Liver (tissue), 3 donors: ENCODE measurements around the gene TACC3.

Experiments
- EGR1 ChIP-seq, 2 donors: IDR thresholded peaks; 2 replicates each; pipeline ENCODE4 v1.6.1; 2016 to 2018; ENCODE audit warnings: antibody characterized with exemption in 2 of 2, low read depth in 2 of 2
- FOXA2 ChIP-seq: IDR thresholded peaks from 2 replicates; pipeline ENCODE4 v1.6.1; 2016; ENCODE audit warnings: antibody characterized with exemption
- MAX ChIP-seq: IDR thresholded peaks from 2 replicates; pipeline ENCODE4 v1.6.1; 2016; ENCODE audit warnings: antibody characterized with exemption
- RAD21 ChIP-seq, 2 donors: IDR thresholded peaks; 2 replicates each; pipeline ENCODE4 v1.6.1; 2016; ENCODE audit warnings: antibody characterized with exemption in 2 of 2, mild to moderate bottlenecking in 2 of 2
- YY1 ChIP-seq: IDR thresholded peaks from 2 replicates; pipeline ENCODE4 v1.6.1; 2016; ENCODE audit warnings: antibody characterized with exemption, mild to moderate bottlenecking
- TF ChIP-seq, protein P1 (sequence below): fragments of 150-350 bp; IDR thresholded peaks from 2 replicates; pipeline ENCODE4 v1.5.1; 2017; ENCODE audit warnings: improper control_type of control experiment, low read depth, low read length; ENCODE audit not compliant: missing input control
- donor health status: healthy.
- donor health status: healthy.

DNA sequence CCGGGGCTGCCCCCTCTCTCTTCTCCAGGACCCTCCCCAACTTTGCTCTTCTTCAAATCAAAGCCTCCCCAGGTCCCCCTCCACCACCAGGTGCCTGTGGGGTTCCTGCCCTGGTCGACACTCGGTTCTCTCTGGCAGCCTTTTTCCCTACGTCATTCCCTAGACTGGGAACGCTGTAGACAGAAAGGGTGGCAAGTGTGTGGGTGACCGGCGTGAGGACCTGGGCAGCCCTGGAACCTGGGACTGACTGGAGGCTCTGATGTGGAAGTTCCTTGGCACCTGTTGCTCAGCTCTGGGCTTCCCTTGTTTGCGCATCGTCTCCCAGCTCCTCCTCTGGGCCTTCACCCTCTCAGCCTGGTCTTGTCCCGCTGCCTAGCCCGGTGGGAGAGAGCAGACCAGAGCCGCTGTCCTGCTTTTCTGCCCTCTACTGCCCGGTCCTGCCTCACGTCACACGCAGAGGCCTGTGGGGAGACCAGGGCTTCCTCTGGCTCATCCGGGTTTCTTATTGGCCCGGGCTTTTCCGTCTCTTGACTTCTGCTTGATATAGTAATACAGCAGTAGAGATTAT lies 1.3 kb downstream of the TACC3 start:
- TF ChIP-seq, protein P1, sequence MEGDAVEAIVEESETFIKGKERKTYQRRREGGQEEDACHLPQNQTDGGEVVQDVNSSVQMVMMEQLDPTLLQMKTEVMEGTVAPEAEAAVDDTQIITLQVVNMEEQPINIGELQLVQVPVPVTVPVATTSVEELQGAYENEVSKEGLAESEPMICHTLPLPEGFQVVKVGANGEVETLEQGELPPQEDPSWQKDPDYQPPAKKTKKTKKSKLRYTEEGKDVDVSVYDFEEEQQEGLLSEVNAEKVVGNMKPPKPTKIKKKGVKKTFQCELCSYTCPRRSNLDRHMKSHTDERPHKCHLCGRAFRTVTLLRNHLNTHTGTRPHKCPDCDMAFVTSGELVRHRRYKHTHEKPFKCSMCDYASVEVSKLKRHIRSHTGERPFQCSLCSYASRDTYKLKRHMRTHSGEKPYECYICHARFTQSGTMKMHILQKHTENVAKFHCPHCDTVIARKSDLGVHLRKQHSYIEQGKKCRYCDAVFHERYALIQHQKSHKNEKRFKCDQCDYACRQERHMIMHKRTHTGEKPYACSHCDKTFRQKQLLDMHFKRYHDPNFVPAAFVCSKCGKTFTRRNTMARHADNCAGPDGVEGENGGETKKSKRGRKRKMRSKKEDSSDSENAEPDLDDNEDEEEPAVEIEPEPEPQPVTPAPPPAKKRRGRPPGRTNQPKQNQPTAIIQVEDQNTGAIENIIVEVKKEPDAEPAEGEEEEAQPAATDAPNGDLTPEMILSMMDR: no peak
- TF ChIP-seq RAD21 (IDR thresholded peaks at IDR 0.05) (no peak), YY1 (no peak), EGR1 (IDR thresholded peaks at IDR 0.05; ENCODE audit: low read depth in 2 of 2) (no peak), FOXA2 (no peak), MAX (no peak)
